Esophagus squamous epithelium (tissue), 4 donors: ENCODE data around the gene NGF.

Experiments
- POLR2A ChIP-seq, 4 donors: fragments of 450-650 bp; IDR thresholded peaks; one replicate each; pipeline ENCODE4 v1.6.1; 2017; ENCODE audit warnings: antibody characterized with exemption in 4 of 4, mild to moderate bottlenecking in 4 of 4, moderate library complexity in 3 of 4
- TF ChIP-seq, protein P1 (sequence below), 6 experiments: fragments of 450-650 bp in 4 of 6; fragments of 200-600 bp in 2 of 6; sonication (generic) in 2 of 6; IDR thresholded peaks; one replicate each; pipeline ENCODE4 v1.5.1; 2016 to 2019; ENCODE audit warnings: antibody characterized with exemption in 6 of 6, mild to moderate bottlenecking in 4 of 6, moderate library complexity in 4 of 6

DNA sequence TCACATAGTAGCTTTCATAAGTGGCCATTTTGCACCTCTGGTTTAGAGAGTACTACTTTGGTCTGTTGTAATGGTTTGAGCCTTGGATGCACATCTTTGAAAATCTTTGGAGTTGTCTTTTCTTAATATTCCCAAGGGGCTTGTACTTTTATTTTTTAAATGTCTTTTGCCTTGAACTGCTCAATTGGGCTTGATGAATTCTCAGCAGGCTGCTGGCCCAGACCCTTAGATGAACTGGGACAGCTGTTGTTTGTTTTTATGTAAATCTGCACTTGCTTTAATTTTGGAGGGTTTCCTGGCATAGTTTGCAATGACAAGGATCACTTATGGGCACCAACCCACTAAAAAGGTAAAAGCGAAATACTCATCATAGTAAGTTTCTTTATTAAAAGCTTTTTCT, 24.9 kb downstream of the NGF start:
- TF ChIP-seq, protein P1, sequence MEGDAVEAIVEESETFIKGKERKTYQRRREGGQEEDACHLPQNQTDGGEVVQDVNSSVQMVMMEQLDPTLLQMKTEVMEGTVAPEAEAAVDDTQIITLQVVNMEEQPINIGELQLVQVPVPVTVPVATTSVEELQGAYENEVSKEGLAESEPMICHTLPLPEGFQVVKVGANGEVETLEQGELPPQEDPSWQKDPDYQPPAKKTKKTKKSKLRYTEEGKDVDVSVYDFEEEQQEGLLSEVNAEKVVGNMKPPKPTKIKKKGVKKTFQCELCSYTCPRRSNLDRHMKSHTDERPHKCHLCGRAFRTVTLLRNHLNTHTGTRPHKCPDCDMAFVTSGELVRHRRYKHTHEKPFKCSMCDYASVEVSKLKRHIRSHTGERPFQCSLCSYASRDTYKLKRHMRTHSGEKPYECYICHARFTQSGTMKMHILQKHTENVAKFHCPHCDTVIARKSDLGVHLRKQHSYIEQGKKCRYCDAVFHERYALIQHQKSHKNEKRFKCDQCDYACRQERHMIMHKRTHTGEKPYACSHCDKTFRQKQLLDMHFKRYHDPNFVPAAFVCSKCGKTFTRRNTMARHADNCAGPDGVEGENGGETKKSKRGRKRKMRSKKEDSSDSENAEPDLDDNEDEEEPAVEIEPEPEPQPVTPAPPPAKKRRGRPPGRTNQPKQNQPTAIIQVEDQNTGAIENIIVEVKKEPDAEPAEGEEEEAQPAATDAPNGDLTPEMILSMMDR (IDR thresholded peaks at IDR 0.05) = no peak
- no peak for TF ChIP-seq POLR2A (IDR thresholded peaks at IDR 0.05)
